Measurements from ENCODE around the gene KCNA5. TPM values are rescaled to one million over a fixed set of nuclear protein-coding genes. Genes with fewer than 3 reads are reported as not detected.
A peak's percentile ranks its signal among the peaks of the same experiment; 100 is the strongest.

Gene KCNA5
- total RNA-seq: under 1 TPM in 1 of 4 donors, not detected in 3; 0.38 TPM

- Histone ChIP-seq H3K27me3 (peaks cover 0 to 8% of the 10 kb centered on the region in 2 donors), H3K27ac (no peak within 1 kb of the TSS), H3K9me3 (no peaks in the 10 kb centered on the region), H3K4me1 (peaks cover 0 to 4% (median 0%) of the 10 kb centered on the region in 4 donors), H3K36me3 (no peaks in the 10 kb centered on the region), H3K4me3 (peak within 1 kb of the TSS in 3 of 4 donors; percentile 2 to 29 (median 19))
- peak in 1 of 3 donors; percentile 30 for DNase-seq
- TF ChIP-seq CTCF (IDR thresholded peaks at IDR 0.05) (no peak), POLR2A (IDR thresholded peaks at IDR 0.05) (no peak)
These were observed at the start of gene KCNA5 for GRCh38 chr12:5043589-5044419. TSS of gene KCNA5 (plus strand) at chr12:5043879. CDS start at chr12:5044148, 269 bp downstream.

GRCh38 chr12:4994622-4995021 is 49.1 kb upstream of the KCNA5 start:
- no peak for DNase-seq
- no peaks in the 10 kb centered on the region for H3K9me3 ChIP-seq
- H3K4me1 ChIP-seq: no peaks in the 10 kb centered on the region
- no peak overlapping the region for H3K4me3 ChIP-seq
- no peak for TF ChIP-seq POLR2A (IDR thresholded peaks at IDR 0.05)
- no peak for TF ChIP-seq CTCF (IDR thresholded peaks at IDR 0.05)
- no peaks in the 10 kb centered on the region for H3K36me3 ChIP-seq
- H3K27me3 ChIP-seq: no peaks in the 10 kb centered on the region
- no peak overlapping the region for H3K27ac ChIP-seq

GRCh38 chr12:4996714-4997113 is 47.0 kb upstream of the KCNA5 start:
- H3K9me3 ChIP-seq: no peaks in the 10 kb centered on the region
- no peak for TF ChIP-seq CTCF (IDR thresholded peaks at IDR 0.05)
- TF ChIP-seq POLR2A (IDR thresholded peaks at IDR 0.05): no peak
- H3K27me3 ChIP-seq: no peaks in the 10 kb centered on the region
- H3K4me3 ChIP-seq: no peak overlapping the region
- DNase-seq: no peak
- no peaks in the 10 kb centered on the region for H3K36me3 ChIP-seq
- no peaks in the 10 kb centered on the region for H3K4me1 ChIP-seq
- no peak overlapping the region for H3K27ac ChIP-seq

- Histone ChIP-seq H3K4me3 (no peak overlapping the region), H3K27me3 (no peaks in the 10 kb centered on the region), H3K9me3 (no peaks in the 10 kb centered on the region), H3K27ac (no peak overlapping the region), H3K4me1 (no peaks in the 10 kb centered on the region), H3K36me3 (no peaks in the 10 kb centered on the region)
- no peak for TF ChIP-seq CTCF (IDR thresholded peaks at IDR 0.05)
- no peak for TF ChIP-seq POLR2A (IDR thresholded peaks at IDR 0.05)
- DNase-seq: no peak
These were observed 45.7 kb upstream of the KCNA5 start for GRCh38 chr12:4997939-4998338.

GRCh38 chr12:5000204-5000603 is 43.5 kb upstream of the KCNA5 start:
- DNase-seq: no peak
- Histone ChIP-seq H3K36me3 (no peaks in the 10 kb centered on the region), H3K9me3 (no peaks in the 10 kb centered on the region), H3K4me3 (no peak overlapping the region), H3K27ac (no peak overlapping the region), H3K27me3 (no peaks in the 10 kb centered on the region), H3K4me1 (no peaks in the 10 kb centered on the region)
- TF ChIP-seq POLR2A (IDR thresholded peaks at IDR 0.05) (no peak), CTCF (IDR thresholded peaks at IDR 0.05) (no peak)

Measured in Peyer's patch (tissue), 4 donors.